ENCODE measurements around the gene AK4. TPM values are rescaled to one million over a fixed set of nuclear protein-coding genes. Genes with fewer than 3 reads are reported as not detected.

The AK4 gene
- total and polyA plus RNA-seq, 2 of the 4 experiments (the other 2 are of a cell fraction) = 12.4 to 30.3 TPM

DNA sequence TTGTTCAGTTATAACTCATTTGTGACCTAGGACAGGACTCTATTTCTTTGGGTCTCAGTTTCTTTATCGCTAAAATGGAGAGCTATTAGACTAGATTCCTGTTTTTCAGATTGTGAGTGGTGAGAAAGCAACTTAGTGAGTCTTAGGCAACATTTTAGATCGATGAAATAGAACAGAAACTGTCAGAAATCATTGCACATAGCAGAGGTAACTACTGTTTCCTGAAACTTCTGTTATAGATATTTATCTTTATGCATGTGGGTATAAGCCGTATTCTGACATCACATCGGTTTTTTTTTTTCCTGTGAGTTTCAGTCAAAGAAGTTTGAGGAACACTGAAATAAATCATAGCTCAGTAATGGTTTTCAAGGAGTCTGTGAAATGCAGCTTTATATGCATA lies 119.3 kb downstream of the AK4 start:
- DNase-seq (no peak), ATAC-seq (ENCODE audit: low read depth) (no peak)
- Histone ChIP-seq H3K4ac (ENCODE audit: low read depth, low read length) (no peak overlapping the region), H4K8ac (ENCODE audit: low read depth in 2 of 2, low read length in 2 of 2) (no peak overlapping the region), H4K20me1 (ENCODE audit: insufficient read depth, low read length) (no peaks in the 10 kb centered on the region), H3K56ac (ENCODE audit: extremely low read depth, insufficient read depth, low read length) (no peak overlapping the region), H4K5ac (ENCODE audit: low read depth, low read length) (no peak overlapping the region), H3K14ac (replicated peaks; ENCODE audit: low read depth, low read length) (no peak overlapping the region), H3K4me3 (ENCODE audit: insufficient read depth, low read depth, low read length) (no peak overlapping the region), H3K4me2 (ENCODE audit: low read depth, low read length) (no peak overlapping the region), H3K9ac (ENCODE audit: low read depth, low read length) (no peak overlapping the region), H3K36me3 (ENCODE audit: control insufficient read depth, insufficient read depth, low read length) (no peaks in the 10 kb centered on the region), H2AK5ac (ENCODE audit: low read depth, low read length) (no peak overlapping the region), H3K4me1 (ENCODE audit: control insufficient read depth, insufficient read depth, low read length) (no peaks in the 10 kb centered on the region), H2BK20ac (ENCODE audit: low read depth, low read length) (no peak overlapping the region), H3K79me1 (ENCODE audit: low read depth in 1 of 2, low read length in 2 of 2) (no peaks in the 10 kb centered on the region), H3K23ac (ENCODE audit: low read depth, low read length) (no peak overlapping the region), H3K27me3 (ENCODE audit: control insufficient read depth, insufficient read depth, low read length) (peaks cover 22% of the 10 kb centered on the region), H2BK120ac (ENCODE audit: low read depth, low read length) (no peak overlapping the region), H3K27ac (ENCODE audit: insufficient read depth, low read length) (no peak overlapping the region), H2AK9ac (replicated peaks; ENCODE audit: low read depth, low read length, poor library complexity) (no peak overlapping the region), H2BK5ac (ENCODE audit: low read depth, low read length, poor library complexity, severe bottlenecking) (no peak overlapping the region), H3K9me1 (ENCODE audit: insufficient read depth, low read length) (no peaks in the 10 kb centered on the region), H4K91ac (ENCODE audit: insufficient read depth, low read depth, low read length) (no peak overlapping the region), H3K9me3 (ENCODE audit: control insufficient read depth, insufficient read depth, low read length) (no peaks in the 10 kb centered on the region), H2AFZ (replicated peaks; ENCODE audit: low read length, poor library complexity) (no peak overlapping the region), H3K18ac (ENCODE audit: low read depth, low read length) (no peak overlapping the region), H2BK15ac (ENCODE audit: low read depth, low read length) (no peak overlapping the region)
- TF ChIP-seq MAFK (IDR thresholded peaks at IDR 0.05; ENCODE audit: low read depth, low read length) (no peak), BHLHE40 (IDR thresholded peaks at IDR 0.05; ENCODE audit: low read depth, low read length) (no peak), CEBPB (IDR thresholded peaks at IDR 0.05; ENCODE audit: low read depth, low read length) (no peak), POLR2A (IDR thresholded peaks at IDR 0.05; ENCODE audit: low read depth, low read length) (no peak), NFE2L2 (IDR thresholded peaks at IDR 0.05; ENCODE audit: low read depth, low read length) (no peak)
- TF ChIP-seq, protein P1, sequence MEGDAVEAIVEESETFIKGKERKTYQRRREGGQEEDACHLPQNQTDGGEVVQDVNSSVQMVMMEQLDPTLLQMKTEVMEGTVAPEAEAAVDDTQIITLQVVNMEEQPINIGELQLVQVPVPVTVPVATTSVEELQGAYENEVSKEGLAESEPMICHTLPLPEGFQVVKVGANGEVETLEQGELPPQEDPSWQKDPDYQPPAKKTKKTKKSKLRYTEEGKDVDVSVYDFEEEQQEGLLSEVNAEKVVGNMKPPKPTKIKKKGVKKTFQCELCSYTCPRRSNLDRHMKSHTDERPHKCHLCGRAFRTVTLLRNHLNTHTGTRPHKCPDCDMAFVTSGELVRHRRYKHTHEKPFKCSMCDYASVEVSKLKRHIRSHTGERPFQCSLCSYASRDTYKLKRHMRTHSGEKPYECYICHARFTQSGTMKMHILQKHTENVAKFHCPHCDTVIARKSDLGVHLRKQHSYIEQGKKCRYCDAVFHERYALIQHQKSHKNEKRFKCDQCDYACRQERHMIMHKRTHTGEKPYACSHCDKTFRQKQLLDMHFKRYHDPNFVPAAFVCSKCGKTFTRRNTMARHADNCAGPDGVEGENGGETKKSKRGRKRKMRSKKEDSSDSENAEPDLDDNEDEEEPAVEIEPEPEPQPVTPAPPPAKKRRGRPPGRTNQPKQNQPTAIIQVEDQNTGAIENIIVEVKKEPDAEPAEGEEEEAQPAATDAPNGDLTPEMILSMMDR (conservative IDR thresholded peaks at IDR 0.05; ENCODE audit: low read depth, low read length) = no peak
- no CpG with 5 or more reads among the region's 4 CpGs for WGBS, 2 experiments (ENCODE audit: extremely low coverage in 2 of 2, insufficient read length in 1 of 2)
- ChIA-PET CTCF (interaction anchor here (0.7 kb wide), 1 partner anchor 58 kb away, joined by 3 read pairs; no protein-coding TSS in a partner anchor), POLR2A (ENCODE audit: unreplicated experiment) (no interaction called here)
- dilution Hi-C loops (cut with HindIII; ENCODE audit: low sequenced_read_pairs, unreplicated experiment) = no loop called here
- intact Hi-C loops (cut with micrococcal nuclease) = no loop called here
- no TSS peak for BruUV-seq (replicated peaks)
- in situ Hi-C loops (cut with MboI; ENCODE audit: low sequenced_read_pairs) = no loop called here

Data from IMR-90 (cell line).